Activated CD4-positive, alpha-beta T cell treated with anti-CD3 and anti-CD28 coated beads, Interleukin-10, Interleukin-2, amounts not matched to agents 100 ng/mL and 50 ng/mL, durations not matched to agents 16 hours and 8 hours (primary cell): ENCODE results near the gene PAX4.

Source experiments
- DNase-seq: peaks from one replicate; pipeline ENCODE4 v3.0.0-alpha.2; 2020

Gene PAX4

GRCh38 chr7:127628445-127628844 is 10.5 kb upstream of the PAX4 start:
- DNase-seq = no peak

GRCh38 chr7:127625331-127625730 is 7.4 kb upstream of the PAX4 start:
- no peak for DNase-seq

- no peak for DNase-seq
These were observed 2.7 kb upstream of the PAX4 start for GRCh38 chr7:127620406-127621233.

- no peak for DNase-seq
These were observed 1.9 kb upstream of the PAX4 start for GRCh38 chr7:127619681-127620405.

- no peak for DNase-seq
These were observed 833 bp upstream of the PAX4 start for GRCh38 chr7:127618775-127619174.

- no peak for DNase-seq
These were observed 1.2 kb downstream of the PAX4 start for GRCh38 chr7:127616724-127617123.

DNA sequence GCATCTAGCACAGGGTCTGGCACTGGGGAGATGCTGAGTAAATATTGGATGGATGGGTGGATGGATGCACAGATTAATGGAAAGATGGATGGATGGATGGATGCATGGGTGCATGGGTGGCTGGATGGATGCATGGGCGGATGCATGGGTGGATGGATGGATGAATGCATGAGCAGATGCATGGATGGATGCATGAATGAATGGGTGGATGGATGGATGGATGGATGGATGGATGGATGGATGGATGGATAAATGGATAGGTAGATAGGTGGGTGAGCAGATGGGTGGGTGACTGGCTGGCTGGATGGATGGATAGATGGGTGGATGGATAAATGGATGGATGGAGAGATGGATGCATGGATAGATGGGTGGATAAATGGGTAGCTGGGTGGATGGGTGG is 5.7 kb downstream of the PAX4 start:
- no peak for DNase-seq

GRCh38 chr7:127609297-127609696 is 8.6 kb downstream of the PAX4 start:
- DNase-seq = no peak

- no peak for DNase-seq
These were observed 9.5 kb downstream of the PAX4 start for GRCh38 chr7:127608446-127608845.

DNA sequence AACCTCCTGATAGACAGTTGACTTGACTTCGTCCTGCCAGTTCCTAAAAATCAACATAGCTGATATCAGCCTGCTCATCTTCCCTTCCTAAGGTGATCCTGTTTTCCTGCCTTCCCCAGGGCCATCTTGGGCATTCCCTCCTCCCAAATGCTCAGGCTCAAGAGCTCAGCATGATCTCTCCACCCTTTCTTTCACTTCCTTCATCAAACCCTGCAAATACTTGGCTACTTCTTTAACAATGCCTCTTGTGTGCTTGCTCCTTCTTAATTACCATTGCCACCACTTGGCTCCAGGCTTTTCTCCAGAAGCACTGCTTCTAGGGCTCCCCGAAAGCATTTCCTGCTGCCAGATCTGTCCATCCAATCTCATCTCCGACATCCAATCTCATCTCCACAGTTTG is 17.1 kb downstream of the PAX4 start:
- DNase-seq = no peak

DNA sequence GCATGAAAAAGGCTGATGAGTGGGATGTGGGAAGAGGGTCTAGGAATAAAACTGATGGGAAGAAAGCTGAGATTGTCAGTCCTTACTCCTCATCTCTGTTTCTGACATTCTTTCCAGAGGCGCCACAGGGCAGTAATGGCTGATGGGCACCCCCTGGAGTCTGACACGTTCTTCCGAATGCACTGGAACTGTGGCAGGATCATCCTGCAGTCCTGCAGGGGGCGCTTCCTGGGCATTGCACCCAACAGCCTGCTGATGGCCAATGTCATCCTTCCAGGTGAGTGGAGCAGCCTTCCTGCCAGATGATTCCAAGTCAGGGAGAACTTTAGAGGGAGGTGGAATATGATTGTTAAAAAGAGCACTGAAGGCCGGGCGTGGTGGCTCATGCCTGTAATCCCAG is 19.6 kb downstream of the PAX4 start:
- DNase-seq = no peak

DNA sequence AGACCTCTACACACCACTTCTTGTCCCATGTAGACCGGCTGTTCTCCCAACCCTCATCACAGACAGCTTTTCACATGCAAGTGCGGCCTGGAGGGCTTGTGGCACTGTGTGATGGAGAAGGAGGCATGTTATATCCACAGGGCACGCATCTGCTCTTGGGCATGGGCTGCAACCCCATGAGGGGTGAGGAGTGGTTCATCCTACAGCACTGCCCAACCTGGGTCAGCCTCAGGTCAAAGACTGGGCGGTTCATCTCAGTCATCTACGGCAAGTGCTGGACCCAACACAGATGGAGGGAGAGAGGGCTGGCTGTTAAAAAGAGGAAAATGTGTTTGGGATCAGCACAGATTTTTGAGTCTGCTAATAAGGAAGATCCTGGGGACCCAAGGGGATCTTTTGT is 22.2 kb downstream of the PAX4 start:
- DNase-seq = no peak

- no peak for DNase-seq
These were observed 23.5 kb downstream of the PAX4 start for GRCh38 chr7:127594490-127594889.

DNA sequence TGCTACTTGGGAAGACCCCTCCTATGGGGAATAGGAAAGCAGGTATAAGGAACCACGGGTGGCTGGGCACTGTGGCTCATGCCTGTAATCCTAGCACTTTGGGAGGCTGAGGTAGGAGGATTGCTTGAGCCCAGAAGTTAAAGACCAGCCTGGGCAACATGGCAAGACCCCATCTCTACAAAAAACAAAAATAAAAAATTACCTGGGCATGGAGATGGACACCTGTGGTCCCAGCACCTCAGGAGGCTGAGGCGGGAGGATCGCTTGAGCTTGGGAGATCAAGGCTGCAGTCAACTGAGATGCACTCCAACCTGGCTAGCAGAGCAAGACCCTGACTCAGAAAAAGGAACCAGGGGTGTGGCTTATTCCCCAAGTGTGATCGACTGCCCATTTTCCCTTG is 25.4 kb downstream of the PAX4 start:
- no peak for DNase-seq

DNA sequence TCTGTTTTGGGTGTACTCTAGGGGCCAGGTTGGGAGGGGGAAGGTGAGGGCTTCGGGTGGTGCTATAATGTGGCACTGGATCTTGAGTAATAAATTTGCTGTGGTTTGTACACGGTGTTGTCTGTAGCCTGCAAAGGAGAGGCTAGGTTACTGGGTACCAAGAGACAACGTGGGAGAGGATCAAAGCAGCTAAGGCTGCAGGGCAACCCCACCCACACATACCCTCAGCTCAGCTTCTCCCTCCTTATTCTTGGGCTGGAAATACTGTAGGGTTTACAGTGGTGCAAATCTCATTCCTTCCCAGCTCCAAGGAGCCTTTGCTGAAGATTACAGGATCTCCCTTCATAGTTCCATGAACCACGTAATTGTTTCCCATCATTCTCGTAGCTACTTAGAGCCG is 26.4 kb downstream of the PAX4 start:
- DNase-seq = no peak

GRCh38 chr7:127591189-127591588 is 26.8 kb downstream of the PAX4 start:
- DNase-seq = no peak

GRCh38 chr7:127589896-127590295 is 28.0 kb downstream of the PAX4 start:
- no peak for DNase-seq

- DNase-seq = peak; percentile 50
These were observed 29.1 kb downstream of the PAX4 start for GRCh38 chr7:127588697-127589482.

DNA sequence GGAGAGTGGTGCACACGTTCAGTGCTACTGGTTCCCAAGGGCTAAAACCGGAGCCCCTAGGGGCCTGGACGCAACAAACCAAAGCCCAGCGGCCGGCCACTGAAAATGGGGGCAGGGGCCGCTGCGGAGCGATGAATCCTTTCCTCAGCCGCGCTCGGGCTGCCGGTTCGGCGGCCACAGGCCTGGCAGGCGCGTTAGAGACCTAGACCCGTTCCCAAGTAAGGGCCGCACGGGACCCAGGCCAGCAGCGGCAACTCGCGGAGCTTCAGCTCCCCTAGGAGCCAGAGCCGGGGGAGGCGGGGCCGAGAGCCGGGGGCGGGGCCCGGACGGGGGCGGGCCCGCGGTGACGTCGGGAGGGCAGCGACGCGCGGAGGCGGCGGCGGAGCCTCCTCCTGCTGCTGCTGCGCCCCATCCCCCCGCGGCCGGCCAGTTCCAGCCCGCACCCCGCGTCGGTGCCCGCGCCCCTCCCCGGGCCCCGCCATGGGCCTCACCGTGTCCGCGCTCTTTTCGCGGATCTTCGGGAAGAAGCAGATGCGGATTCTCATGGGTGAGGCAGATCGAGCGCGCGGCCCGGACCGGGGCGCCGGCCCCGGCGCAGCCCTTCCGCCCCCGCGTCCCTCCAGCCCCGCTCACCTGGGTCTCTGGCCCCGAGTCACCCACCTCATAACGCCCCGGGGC is 29.8 kb downstream of the PAX4 start, which contains the start of gene ARF5:
Gene ARF5, plus strand, starts transcription at position 393 of the 678 bp plus-strand sequence. Its CDS starts 88 bp downstream, at position 481.
- peak; percentile 91 for DNase-seq

DNA sequence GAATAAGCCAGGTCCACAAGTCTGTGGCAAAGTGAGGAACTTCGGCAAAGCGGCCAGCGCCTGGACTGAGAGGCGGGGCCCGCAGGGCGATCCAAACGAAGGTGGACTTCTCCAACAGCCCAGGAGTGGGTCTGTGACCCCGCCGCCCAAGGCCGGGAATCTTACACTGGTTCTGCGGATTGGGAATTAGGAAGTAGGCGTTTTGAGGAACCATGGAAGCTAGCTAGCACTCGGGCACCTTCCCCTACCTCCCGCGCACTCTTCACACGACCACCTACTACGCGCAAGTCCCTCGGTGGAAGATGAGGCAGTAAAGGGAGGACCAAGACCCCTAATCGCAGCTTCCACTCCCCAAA is 30.3 kb downstream of the PAX4 start:
- no peak for DNase-seq

DNA sequence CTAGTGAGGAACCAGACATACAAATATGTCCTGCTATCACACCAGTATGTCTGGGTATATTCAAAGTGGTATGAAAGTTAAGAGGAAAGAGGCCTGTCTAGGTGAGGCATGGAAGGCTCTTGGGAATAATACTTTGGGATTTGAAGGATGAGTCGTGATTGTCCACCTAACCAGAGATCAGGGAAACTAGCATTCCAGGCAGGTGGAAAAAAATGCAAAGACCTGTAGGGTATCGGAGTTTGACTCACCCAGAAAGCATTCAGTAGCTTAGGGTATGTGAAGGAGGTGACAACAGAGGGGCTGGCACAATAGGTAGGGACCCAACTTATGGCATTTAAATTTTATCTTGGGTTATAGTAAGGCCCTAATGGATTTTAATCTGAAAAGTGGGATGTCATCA is 31.6 kb downstream of the PAX4 start:
- no peak for DNase-seq

DNA sequence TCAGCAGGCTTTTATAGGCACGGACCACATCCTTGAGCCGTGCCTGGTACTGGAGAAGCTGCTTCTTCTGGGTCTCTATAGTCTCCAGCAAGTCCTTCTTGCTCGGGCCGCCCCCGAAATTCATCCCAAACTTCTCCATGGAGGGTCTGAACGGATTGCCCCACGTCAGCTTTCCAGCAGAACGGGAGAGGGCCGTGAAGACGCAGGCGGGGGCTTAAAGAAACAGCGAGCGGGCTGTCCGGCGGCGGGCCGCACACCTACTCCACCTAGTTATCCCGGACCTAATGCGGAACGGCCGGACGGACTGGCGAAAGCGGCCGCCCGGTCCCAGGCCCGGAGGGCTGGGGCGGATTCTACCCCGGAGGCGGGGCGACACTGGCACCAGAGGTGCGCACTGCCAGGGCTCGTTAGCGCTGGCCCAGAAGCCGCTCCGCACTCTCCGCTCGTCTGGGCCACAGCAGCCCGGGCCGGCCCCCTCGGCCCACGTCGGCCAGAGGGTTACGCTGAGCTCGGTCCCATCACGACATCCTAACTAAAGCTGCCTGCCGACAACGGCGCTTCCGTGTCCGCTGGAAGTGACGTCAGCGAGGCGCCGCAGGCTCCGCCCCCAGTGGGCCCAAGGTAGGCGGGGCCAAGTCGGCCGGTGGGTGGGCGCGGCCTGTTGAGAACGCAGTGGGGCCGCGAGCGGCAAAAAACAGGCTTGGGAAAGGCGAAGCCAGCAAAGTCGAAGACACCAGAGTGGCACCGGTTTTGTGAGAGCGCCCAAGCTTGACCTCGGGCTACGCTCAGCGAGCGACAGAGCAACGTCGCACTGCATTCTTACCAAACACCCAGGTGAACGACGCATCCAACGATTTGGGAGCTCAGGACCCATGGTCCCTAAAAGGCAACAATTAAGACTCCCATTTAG is 32.6 kb downstream of the PAX4 start, which contains the start of gene GCC1:
Gene GCC1, minus strand, starts transcription at position 553 of the 910 bp plus-strand sequence. Its CDS starts 414 bp downstream, at position 139.
- DNase-seq = peak; percentile 94
